Articular chondrocyte of knee joint (primary cell): ENCODE results near the gene WDCP. TPM values are rescaled to one million over a fixed set of nuclear protein-coding genes. Genes with fewer than 3 reads are reported as not detected.

ENCODE experiments used
- small RNA-seq: library from RNA; depleted of rRNA; stranded (forward); fragments of <200 nt; gene quantifications from one replicate; pipeline ENCODE3, GENCODE V24; 2012
- total RNA-seq: library from RNA; depleted of rRNA; stranded (reverse); fragments of >200 nt; gene quantifications from 2 replicates; pipeline ENCODE4 v1.2.3, GENCODE V29; 2012

WDCP gene
- 10.1 and 14.8 TPM in 2 replicates for total RNA-seq

GRCh38 chr2:24046930-24047702 lies at the start of gene WDCP:
Gene WDCP (minus strand): TSS chr2:24047391. CDS start chr2:24039494, 7,897 bp downstream.

GRCh38 chr2:24084386-24085199 lies 37.4 kb upstream of the WDCP start, which contains the start of gene TP53I3:
Gene TP53I3 (minus strand): TSS chr2:24084834. CDS start chr2:24084326, 508 bp downstream.

GRCh38 chr2:24075915-24076848 lies 29.0 kb upstream of the WDCP start, which contains the start of gene SF3B6:
Gene SF3B6 (minus strand): TSS chr2:24076326. CDS start chr2:24076229, 97 bp downstream.

GRCh38 chr2:24049485-24050021 lies 2.4 kb upstream of the WDCP start, which contains the start of gene FKBP1B:
Gene FKBP1B (plus strand): TSS chr2:24049741. CDS start chr2:24049850, 109 bp downstream.

GRCh38 chr2:24009680-24010476 lies 37.3 kb downstream of the WDCP start, which contains the start of gene MFSD2B:
Gene MFSD2B (plus strand): TSS chr2:24010085. CDS start chr2:24010097, 12 bp downstream.

Small RNA genes within 50 kb of the gene (small RNA-seq; reads per million reads assigned to genes)
- gene RN7SL610P (not detected), gene RNU6-370P (not detected)

Other genes with a start within 250 kb of the WDCP start
- gene ATAD2B, start 120.3 kb downstream of the WDCP start, total RNA-seq, result 22.2 and 22.9 TPM in 2 replicates
- gene UBXN2A, start 106.9 kb downstream of the WDCP start, total RNA-seq, result 17.1 and 19.5 TPM in 2 replicates
- 0.13 TPM in 1 of 2 replicates, not detected in the other for gene MFSD2B, start 37.3 kb downstream of the WDCP start, total RNA-seq
- gene FKBP1B, start 2.4 kb upstream of the WDCP start, total RNA-seq, result 3.5 and 4.1 TPM in 2 replicates
- gene SF3B6, start 28.9 kb upstream of the WDCP start, total RNA-seq, result 121 and 138 TPM in 2 replicates
- 20.9 and 23.8 TPM in 2 replicates for gene TP53I3, start 37.4 kb upstream of the WDCP start, total RNA-seq
- 0.52 and 0.65 TPM in 2 replicates for gene PFN4, start 75.9 kb upstream of the WDCP start, total RNA-seq
- gene FAM228B, start 76.1 kb upstream of the WDCP start, total RNA-seq, result 17.9 and 21.4 TPM in 2 replicates
- 0.43 and 0.65 TPM in 2 replicates for gene FAM228A, start 127.7 kb upstream of the WDCP start, total RNA-seq